IMR-90 (cell line): ENCODE data around the gene ME1. TPM values are rescaled to one million over a fixed set of nuclear protein-coding genes. Genes with fewer than 3 reads are reported as not detected.

Experiments used
- ATAC-seq: fragments of 200-7000 bp; cut with Tn5 transposase; 2 replicates; pipeline ENCODE4 v1.9.1; 2020; ENCODE audit warnings: low read depth, mild to moderate bottlenecking, moderate library complexity
- BruUV-seq: library from RNA; stranded (reverse); fragments of 400-500 nt; replicated peaks from 2 replicates; lab custom pipeline; 2021; lab: Mats Ljungman, UMichigan
- CTCF ChIA-PET: fragments of 300-600 bp; formaldehyde crosslinking; extraction: SDS; loops from one replicate; lab custom pipeline; 2021; ENCODE audit warnings: antibody characterized with exemption; lab: Yijun Ruan, JAX
- POLR2A ChIA-PET: fragments of 300-600 bp; sonication (Branson Sonifier 250); formaldehyde crosslinking; loops from one replicate; lab custom pipeline; 2022; ENCODE audit warnings: antibody characterized with exemption; ENCODE audit not compliant: unreplicated experiment; lab: Charles Lee
- DNase-seq: peaks from one replicate; pipeline ENCODE4 v3.0.0; 2013
- H2AFZ ChIP-seq: replicated peaks from 2 replicates; pipeline ENCODE3; 2013; ENCODE audit warnings: low read length, mild to moderate bottlenecking; ENCODE audit not compliant: poor library complexity
- H2AK5ac ChIP-seq: 2 replicates; pipeline ENCODE4 v1.6.1; 2013; ENCODE audit warnings: low read depth, low read length, inconsistent platforms
- H2AK9ac ChIP-seq: replicated peaks from 2 replicates; pipeline ENCODE3; 2013; ENCODE audit warnings: mild to moderate bottlenecking, low read depth, low read length, moderate library complexity; ENCODE audit not compliant: poor library complexity
- H2BK120ac ChIP-seq: 2 replicates; pipeline ENCODE4 v1.6.1; 2013; ENCODE audit warnings: low read depth, low read length, inconsistent platforms
- H2BK15ac ChIP-seq: 3 replicates; pipeline ENCODE4 v1.6.1; 2013; ENCODE audit warnings: low read depth, low read length, inconsistent platforms
- H2BK20ac ChIP-seq: 2 replicates; pipeline ENCODE4 v1.6.1; 2013; ENCODE audit warnings: low read depth, mild to moderate bottlenecking, inconsistent platforms, low read length, moderate library complexity
- H2BK5ac ChIP-seq: 2 replicates; pipeline ENCODE4 v1.6.1; 2013; ENCODE audit warnings: mild to moderate bottlenecking, low read depth, low read length, inconsistent platforms; ENCODE audit not compliant: poor library complexity, severe bottlenecking
- H3K14ac ChIP-seq: replicated peaks from 2 replicates; pipeline ENCODE4 v1.6.1; 2013; ENCODE audit warnings: low read depth, low read length, inconsistent platforms
- H3K18ac ChIP-seq: 2 replicates; pipeline ENCODE4 v1.6.1; 2013; ENCODE audit warnings: low read depth, low read length, control low read depth
- H3K23ac ChIP-seq: 2 replicates; pipeline ENCODE4 v1.6.1; 2013; ENCODE audit warnings: low read depth, low read length, inconsistent platforms
- H3K27ac ChIP-seq: 2 replicates; pipeline ENCODE4 v1.5.1; 2013; ENCODE audit warnings: mild to moderate bottlenecking, control low read depth, low read length; ENCODE audit not compliant: insufficient read depth
- H3K27me3 ChIP-seq: 2 replicates; pipeline ENCODE4 v1.6.1; 2013; ENCODE audit warnings: low read length; ENCODE audit not compliant: control insufficient read depth, insufficient read depth
- H3K36me3 ChIP-seq: 2 replicates; pipeline ENCODE4 v1.6.1; 2013; ENCODE audit warnings: low read length, mixed read lengths; ENCODE audit not compliant: control insufficient read depth, insufficient read depth
- H3K4ac ChIP-seq: 2 replicates; pipeline ENCODE4 v1.6.1; 2013; ENCODE audit warnings: low read depth, low read length, inconsistent platforms
- H3K4me1 ChIP-seq: 2 replicates; pipeline ENCODE4 v1.6.1; 2013; ENCODE audit warnings: low read length, mixed read lengths; ENCODE audit not compliant: control insufficient read depth, insufficient read depth
- H3K4me2 ChIP-seq: 2 replicates; pipeline ENCODE4 v1.6.1; 2013; ENCODE audit warnings: low read depth, mild to moderate bottlenecking, control low read depth, low read length, moderate library complexity
- H3K4me3 ChIP-seq: 2 replicates; pipeline ENCODE4 v1.5.1; 2013; ENCODE audit warnings: low read depth, mild to moderate bottlenecking, control low read depth, low read length, moderate library complexity; ENCODE audit not compliant: insufficient read depth
- H3K56ac ChIP-seq: 2 replicates; pipeline ENCODE4 v1.6.1; 2013; ENCODE audit warnings: low read length, inconsistent platforms; ENCODE audit not compliant: insufficient read depth; ENCODE audit errors: extremely low read depth
- H3K79me1 ChIP-seq, 2 experiments: 2 replicates each; pipeline ENCODE4 v1.6.1; 2013; ENCODE audit warnings: low read length in 2 of 2, inconsistent platforms in 1 of 2, low read depth in 1 of 2
- H3K9ac ChIP-seq: 2 replicates; pipeline ENCODE4 v1.6.1; 2013; ENCODE audit warnings: low read depth, low read length, control low read depth
- H3K9me1 ChIP-seq: 2 replicates; pipeline ENCODE4 v1.6.1; 2013; ENCODE audit warnings: low read length, inconsistent platforms; ENCODE audit not compliant: insufficient read depth
- H3K9me3 ChIP-seq: 2 replicates; pipeline ENCODE4 v1.6.1; 2013; ENCODE audit warnings: low read length; ENCODE audit not compliant: control insufficient read depth, insufficient read depth
- H4K20me1 ChIP-seq: 2 replicates; pipeline ENCODE4 v1.6.1; 2013; ENCODE audit warnings: low read length, inconsistent platforms; ENCODE audit not compliant: insufficient read depth
- H4K5ac ChIP-seq: 2 replicates; pipeline ENCODE4 v1.6.1; 2013; ENCODE audit warnings: mild to moderate bottlenecking, low read depth, low read length, control low read depth
- H4K8ac ChIP-seq, 2 experiments: 2 replicates each; pipeline ENCODE4 v1.6.1; 2013; ENCODE audit warnings: low read depth in 2 of 2, low read length in 2 of 2, control low read depth in 1 of 2, inconsistent platforms in 1 of 2
- H4K91ac ChIP-seq: 2 replicates; pipeline ENCODE4 v1.6.1; 2013; ENCODE audit warnings: low read depth, low read length, inconsistent platforms; ENCODE audit not compliant: insufficient read depth
- BHLHE40 ChIP-seq: fragments of 150-350 bp; IDR thresholded peaks from 2 replicates; pipeline ENCODE4 v1.6.1; 2016; ENCODE audit warnings: mild to moderate bottlenecking, low read depth, low read length
- CEBPB ChIP-seq: IDR thresholded peaks from 2 replicates; pipeline ENCODE4 v1.6.1; 2012; ENCODE audit warnings: low read depth, low read length, improper control_type of control experiment
- CHD1 ChIP-seq: IDR thresholded peaks from 2 replicates; pipeline ENCODE4 v1.6.1; 2012; ENCODE audit warnings: low read depth, low read length, improper control_type of control experiment
- FOS ChIP-seq: fragments of 150-350 bp; IDR thresholded peaks from 2 replicates; pipeline ENCODE4 v1.6.1; 2016; ENCODE audit warnings: low read depth, low read length
- MAFK ChIP-seq: IDR thresholded peaks from 2 replicates; pipeline ENCODE4 v1.6.1; 2012; ENCODE audit warnings: low read depth, low read length, improper control_type of control experiment
- MXI1 ChIP-seq: IDR thresholded peaks from 2 replicates; pipeline ENCODE4 v1.6.1; 2012; ENCODE audit warnings: low read depth, mild to moderate bottlenecking, low read length, moderate library complexity, borderline replicate concordance
- POLR2A ChIP-seq: IDR thresholded peaks from 2 replicates; pipeline ENCODE4 v1.6.1; 2012; ENCODE audit warnings: mild to moderate bottlenecking, low read depth, low read length
- RCOR1 ChIP-seq: IDR thresholded peaks from 2 replicates; pipeline ENCODE4 v1.6.1; 2012; ENCODE audit warnings: mild to moderate bottlenecking, low read length, improper control_type of control experiment; ENCODE audit not compliant: insufficient replicate concordance
- SMC3 ChIP-seq: fragments of 150-350 bp; IDR thresholded peaks from 2 replicates; pipeline ENCODE4 v1.6.1; 2016; ENCODE audit warnings: low read depth, mild to moderate bottlenecking, antibody characterized with exemption, low read length, moderate library complexity
- WGBS, 2 experiments: methylation state at CpG; one replicate each; pipeline versions ENCODE4 v1.1.5 to v1.1.7; 2013; ENCODE audit warnings: missing lambda C conversion rate in 2 of 2; ENCODE audit not compliant: insufficient read length in 1 of 2; ENCODE audit errors: extremely low coverage in 2 of 2; 5-methylcytosine and 5-hydroxymethylcytosine counted together
- dilution Hi-C: fragments of 300-500 bp; cut with HindIII; formaldehyde crosslinking; loops from one replicate; pipeline ENCODE4 v1.14.3; 2018; ENCODE audit warnings: low sequenced_read_pairs; ENCODE audit not compliant: unreplicated experiment
- in situ Hi-C: fragments of 300-500 bp; cut with MboI; formaldehyde crosslinking; loops from 3 replicates; pipeline ENCODE4 v1.14.3; 2019; ENCODE audit warnings: low sequenced_read_pairs, inconsistent platforms, mixed read lengths
- intact Hi-C: fragments of 100-400 bp; cut with micrococcal nuclease; formaldehyde crosslinking; loops from 2 replicates; pipeline ENCODE4 v1.10.0; 2022
- polyA plus RNA-seq, 3 experiments: library from polyadenylated mRNA; depleted of rRNA; stranded (reverse); fragments of >200 nt; gene quantifications; 2 replicates each; pipeline ENCODE4 v1.2.3, GENCODE V29; 2012; ENCODE audit warnings: low replicate concordance in 1 of 3
- total RNA-seq: library from RNA; depleted of rRNA; stranded (reverse); fragments of >200 nt; gene quantifications from 2 replicates; pipeline ENCODE4 v1.2.3, GENCODE V29; 2012
- TF ChIP-seq, protein P1 (sequence below): fragments of 150-350 bp; IDR thresholded peaks from 2 replicates; pipeline ENCODE4 v1.6.1; 2017; ENCODE audit warnings: mild to moderate bottlenecking, antibody characterized with exemption, low read length, low read depth
- TF ChIP-seq, protein P2 (sequence below): conservative IDR thresholded peaks from 2 replicates; pipeline ENCODE4 v1.5.1; 2012; ENCODE audit warnings: mild to moderate bottlenecking, low read depth, low read length, improper control_type of control experiment

The ME1 gene
- total and polyA plus RNA-seq, 2 of the 4 experiments (the other 2 are of a cell fraction): 21.5 to 24.4 TPM

DNA sequence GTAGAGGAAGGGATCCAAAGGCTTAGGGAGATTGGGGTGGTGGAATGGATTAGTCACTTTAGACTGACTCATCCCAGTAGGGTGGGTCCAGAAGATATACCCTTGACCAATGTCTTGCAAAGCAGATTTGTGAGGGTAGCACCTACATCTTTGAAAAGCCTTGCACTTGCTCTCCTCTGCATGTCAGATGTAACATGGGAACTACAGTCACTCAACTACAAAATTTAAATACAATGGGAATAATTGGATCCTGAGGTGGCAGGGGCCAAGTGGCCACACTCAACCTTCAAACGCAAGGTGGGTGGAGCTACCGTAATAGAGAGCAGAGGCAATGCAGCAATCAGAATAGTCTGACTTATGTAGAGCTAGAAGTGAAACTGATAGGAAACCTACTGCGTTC is 71.2 kb downstream of the ME1 start:
- Histone ChIP-seq H3K9me3 (peaks cover 8% of the 10 kb centered on the region), H4K91ac (no peak overlapping the region), H2BK120ac (no peak overlapping the region), H3K56ac (no peak overlapping the region), H3K79me1 (no peaks in the 10 kb centered on the region; a peak in 1 of 4 replicates), H3K4me2 (no peak overlapping the region), H3K9me1 (no peaks in the 10 kb centered on the region), H2BK5ac (no peak overlapping the region), H3K27me3 (no peaks in the 10 kb centered on the region), H3K4me1 (no peaks in the 10 kb centered on the region), H4K8ac (no peak overlapping the region), H2BK20ac (no peak overlapping the region), H2BK15ac (no peak overlapping the region), H3K9ac (no peak overlapping the region), H2AK9ac (no peak overlapping the region), H3K23ac (no peak overlapping the region), H2AFZ (no peak overlapping the region), H3K18ac (no peak overlapping the region), H3K27ac (no peak overlapping the region), H4K5ac (no peak overlapping the region), H3K36me3 (peaks cover 6% of the 10 kb centered on the region; the same call in 1 of the 2 replicates), H3K14ac (no peak overlapping the region), H4K20me1 (no peaks in the 10 kb centered on the region), H3K4ac (no peak overlapping the region), H3K4me3 (no peak overlapping the region), H2AK5ac (no peak overlapping the region)
- TF ChIP-seq MXI1 (no peak), RCOR1 (no peak), BHLHE40 (no peak), FOS (no peak), CEBPB (no peak), POLR2A (no peak), SMC3 (no peak), MAFK (no peak), CHD1 (no peak)
- TF ChIP-seq, protein P1, sequence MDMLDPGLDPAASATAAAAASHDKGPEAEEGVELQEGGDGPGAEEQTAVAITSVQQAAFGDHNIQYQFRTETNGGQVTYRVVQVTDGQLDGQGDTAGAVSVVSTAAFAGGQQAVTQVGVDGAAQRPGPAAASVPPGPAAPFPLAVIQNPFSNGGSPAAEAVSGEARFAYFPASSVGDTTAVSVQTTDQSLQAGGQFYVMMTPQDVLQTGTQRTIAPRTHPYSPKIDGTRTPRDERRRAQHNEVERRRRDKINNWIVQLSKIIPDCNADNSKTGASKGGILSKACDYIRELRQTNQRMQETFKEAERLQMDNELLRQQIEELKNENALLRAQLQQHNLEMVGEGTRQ: no peak
- TF ChIP-seq, protein P2, sequence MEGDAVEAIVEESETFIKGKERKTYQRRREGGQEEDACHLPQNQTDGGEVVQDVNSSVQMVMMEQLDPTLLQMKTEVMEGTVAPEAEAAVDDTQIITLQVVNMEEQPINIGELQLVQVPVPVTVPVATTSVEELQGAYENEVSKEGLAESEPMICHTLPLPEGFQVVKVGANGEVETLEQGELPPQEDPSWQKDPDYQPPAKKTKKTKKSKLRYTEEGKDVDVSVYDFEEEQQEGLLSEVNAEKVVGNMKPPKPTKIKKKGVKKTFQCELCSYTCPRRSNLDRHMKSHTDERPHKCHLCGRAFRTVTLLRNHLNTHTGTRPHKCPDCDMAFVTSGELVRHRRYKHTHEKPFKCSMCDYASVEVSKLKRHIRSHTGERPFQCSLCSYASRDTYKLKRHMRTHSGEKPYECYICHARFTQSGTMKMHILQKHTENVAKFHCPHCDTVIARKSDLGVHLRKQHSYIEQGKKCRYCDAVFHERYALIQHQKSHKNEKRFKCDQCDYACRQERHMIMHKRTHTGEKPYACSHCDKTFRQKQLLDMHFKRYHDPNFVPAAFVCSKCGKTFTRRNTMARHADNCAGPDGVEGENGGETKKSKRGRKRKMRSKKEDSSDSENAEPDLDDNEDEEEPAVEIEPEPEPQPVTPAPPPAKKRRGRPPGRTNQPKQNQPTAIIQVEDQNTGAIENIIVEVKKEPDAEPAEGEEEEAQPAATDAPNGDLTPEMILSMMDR: no peak
- DNase-seq (no peak), ATAC-seq (no peak)
- no CpG with 5 or more reads among the region's 3 CpGs for WGBS, 2 experiments
- in situ Hi-C loops (no loop called here), intact Hi-C loops (loop anchor here (5.0 kb wide), 1 partner anchor 42 kb away; no protein-coding TSS in a partner anchor), dilution Hi-C loops (no loop called here)
- no TSS peak for BruUV-seq
- ChIA-PET CTCF (no interaction called here), POLR2A (no interaction called here)
